K562 (cell line): Measurements from ENCODE around the gene BMF. TPM values are rescaled to one million over a fixed set of nuclear protein-coding genes. Genes with fewer than 3 reads are reported as not detected.
A peak's percentile ranks its signal among the peaks of the same experiment; 100 is the strongest.

Experiments
- ATF4 ChIP-seq: fragments of 450-650 bp; formaldehyde crosslinking; IDR thresholded peaks from 2 replicates; pipeline ENCODE4 v1.4.0; 2022; ENCODE audit warnings: mild to moderate bottlenecking, moderate library complexity
- CEBPB ChIP-seq: fragments of 450-650 bp; IDR thresholded peaks from 2 replicates; pipeline ENCODE4 v1.6.1; 2016; ENCODE audit warnings: missing genetic modification characterization, missing compliant biosample characterization
- EGR1 ChIP-seq: fragments of 450-650 bp; conservative IDR thresholded peaks from 2 replicates; pipeline ENCODE4 v1.6.1; 2017; ENCODE audit warnings: mild to moderate bottlenecking
- JUNB ChIP-seq: fragments of 450-650 bp; formaldehyde crosslinking; conservative IDR thresholded peaks from 2 replicates; pipeline ENCODE4 v1.4.0; 2020; ENCODE audit warnings: mild to moderate bottlenecking
- PHF21A ChIP-seq: fragments of 450-650 bp; IDR thresholded peaks from 2 replicates; pipeline ENCODE4 v1.6.1; 2017; ENCODE audit warnings: low read depth, borderline replicate concordance
- SAFB2 ChIP-seq: fragments of 200-400 bp; formaldehyde crosslinking; IDR thresholded peaks from 2 replicates; pipeline ENCODE4 v1.6.1; 2018; ENCODE audit warnings: borderline replicate concordance, low read length, low read depth, moderate library complexity; ENCODE audit not compliant: severe bottlenecking
- SMAD3 ChIP-seq: fragments of 450-650 bp; formaldehyde crosslinking; conservative IDR thresholded peaks from 2 replicates; pipeline ENCODE4 v1.4.0; 2020; ENCODE audit warnings: mild to moderate bottlenecking
- SMARCB1 ChIP-seq: IDR thresholded peaks from 2 replicates; pipeline ENCODE4 v1.6.1; 2011; ENCODE audit warnings: improper control_type of control experiment, low read depth; ENCODE audit not compliant: insufficient read length
- TBL1XR1 ChIP-seq, 2 experiments: IDR thresholded peaks; 2 replicates each; pipeline ENCODE4 v1.6.1; 2012; ENCODE audit warnings: improper control_type of control experiment in 2 of 2, low read length in 2 of 2, mild to moderate bottlenecking in 1 of 2
- TRIM25 ChIP-seq: fragments of 450-650 bp; IDR thresholded peaks from 2 replicates; pipeline ENCODE4 v1.7.0; 2016; ENCODE audit warnings: borderline replicate concordance
- ZBTB1 ChIP-seq: sonication (generic); formaldehyde crosslinking; IDR thresholded peaks from 2 replicates; pipeline ENCODE4 v1.8.1; 2023; ENCODE audit warnings: missing genetic modification reagents, low read depth, mild to moderate bottlenecking, borderline replicate concordance
- ZNF197 ChIP-seq: fragments of 200-800 bp; sonication (Bioruptor generic); IDR thresholded peaks from 2 replicates; pipeline ENCODE4 v1.6.1; 2016; ENCODE audit warnings: low read depth, missing genetic modification characterization, missing compliant biosample characterization
- ZNF408 ChIP-seq: fragments of 250-450 bp; sonication (Bioruptor Pico); IDR thresholded peaks from 2 replicates; pipeline ENCODE4 v1.4.0; 2020; ENCODE audit warnings: low read depth, mild to moderate bottlenecking, moderate library complexity
- polyA plus RNA-seq, 8 experiments: library from polyadenylated mRNA; depleted of rRNA in 4 of 8; stranded (reverse) in 5 of 8; unstranded in 3 of 8; fragments of >200 nt; fragmentation: Nextera tagmentation in 2 of 8; fragmentation: Illumina TruSeq in 1 of 8; extraction: Ambion mirVana in 2 of 8; extraction: Trizol in 1 of 8; gene quantifications; 2 replicates each; pipeline versions ENCODE4 v1.2.1 to v1.2.3, GENCODE V29; 2011 to 2014; ENCODE audit warnings: inconsistent platforms in 1 of 8, missing spikeins in 1 of 8
- total RNA-seq, 7 experiments: library from RNA; depleted of rRNA in 6 of 7; stranded (reverse); fragments of >200 nt in 6 of 7; fragmentation: Illumina TruSeq in 2 of 7; extraction: Trizol in 2 of 7; gene quantifications; 2 replicates each; pipeline versions ENCODE4 v1.2.1 to v1.2.3, GENCODE V29; 2011 to 2021; ENCODE audit warnings: low replicate concordance in 1 of 7
- TF ChIP-seq, protein P1 (sequence below): fragments of 450-650 bp; IDR thresholded peaks from 2 replicates; pipeline ENCODE4 v1.6.1; 2016
- TF ChIP-seq, protein P2 (sequence below), 2 experiments: fragments of 450-650 bp; formaldehyde crosslinking in 1 of 2; IDR thresholded peaks; 2 replicates each; pipeline versions ENCODE4 v1.4.0 to v1.6.1; 2014 to 2020; ENCODE audit warnings: mild to moderate bottlenecking in 2 of 2, borderline replicate concordance in 1 of 2, low read depth in 1 of 2

BMF gene
- total and polyA plus RNA-seq, 9 of the 15 experiments (the other 6 are each of a cell fraction or from before 2014, with no cell fraction given): 0.25 to 0.91 (median 0.59) TPM; not detected in 2

GRCh38 chr15:40098489-40099261 is 10.0 kb downstream of the BMF start (continued):
- TF ChIP-seq SMARCB1 (no peak), ZNF197 (CRISPR knock-in tag) (no peak), TRIM25 (no peak), EGR1 (no peak), SAFB2 (no peak), TBL1XR1 (IDR thresholded peaks at IDR 0.05; ENCODE audit: low read length in 2 of 2) (peak in 1 of 2 experiments; percentile 87; a peak in 2 of 4 replicates), JUNB (peak; percentile 56; the same call in 1 of the 2 replicates), ATF4 (CRISPR knock-in tag) (0 out of 2 replicates have a peak, but pooled peaks have one; percentile 12), CEBPB (tag) (no peak), SMAD3 (CRISPR knock-in tag) (no peak), PHF21A (no peak), ZBTB1 (CRISPR knock-in tag) (no peak), ZNF408 (CRISPR knock-in tag) (no peak)
- TF ChIP-seq, protein P1, sequence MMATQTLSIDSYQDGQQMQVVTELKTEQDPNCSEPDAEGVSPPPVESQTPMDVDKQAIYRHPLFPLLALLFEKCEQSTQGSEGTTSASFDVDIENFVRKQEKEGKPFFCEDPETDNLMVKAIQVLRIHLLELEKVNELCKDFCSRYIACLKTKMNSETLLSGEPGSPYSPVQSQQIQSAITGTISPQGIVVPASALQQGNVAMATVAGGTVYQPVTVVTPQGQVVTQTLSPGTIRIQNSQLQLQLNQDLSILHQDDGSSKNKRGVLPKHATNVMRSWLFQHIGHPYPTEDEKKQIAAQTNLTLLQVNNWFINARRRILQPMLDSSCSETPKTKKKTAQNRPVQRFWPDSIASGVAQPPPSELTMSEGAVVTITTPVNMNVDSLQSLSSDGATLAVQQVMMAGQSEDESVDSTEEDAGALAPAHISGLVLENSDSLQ: no peak
- TF ChIP-seq, protein P2, sequence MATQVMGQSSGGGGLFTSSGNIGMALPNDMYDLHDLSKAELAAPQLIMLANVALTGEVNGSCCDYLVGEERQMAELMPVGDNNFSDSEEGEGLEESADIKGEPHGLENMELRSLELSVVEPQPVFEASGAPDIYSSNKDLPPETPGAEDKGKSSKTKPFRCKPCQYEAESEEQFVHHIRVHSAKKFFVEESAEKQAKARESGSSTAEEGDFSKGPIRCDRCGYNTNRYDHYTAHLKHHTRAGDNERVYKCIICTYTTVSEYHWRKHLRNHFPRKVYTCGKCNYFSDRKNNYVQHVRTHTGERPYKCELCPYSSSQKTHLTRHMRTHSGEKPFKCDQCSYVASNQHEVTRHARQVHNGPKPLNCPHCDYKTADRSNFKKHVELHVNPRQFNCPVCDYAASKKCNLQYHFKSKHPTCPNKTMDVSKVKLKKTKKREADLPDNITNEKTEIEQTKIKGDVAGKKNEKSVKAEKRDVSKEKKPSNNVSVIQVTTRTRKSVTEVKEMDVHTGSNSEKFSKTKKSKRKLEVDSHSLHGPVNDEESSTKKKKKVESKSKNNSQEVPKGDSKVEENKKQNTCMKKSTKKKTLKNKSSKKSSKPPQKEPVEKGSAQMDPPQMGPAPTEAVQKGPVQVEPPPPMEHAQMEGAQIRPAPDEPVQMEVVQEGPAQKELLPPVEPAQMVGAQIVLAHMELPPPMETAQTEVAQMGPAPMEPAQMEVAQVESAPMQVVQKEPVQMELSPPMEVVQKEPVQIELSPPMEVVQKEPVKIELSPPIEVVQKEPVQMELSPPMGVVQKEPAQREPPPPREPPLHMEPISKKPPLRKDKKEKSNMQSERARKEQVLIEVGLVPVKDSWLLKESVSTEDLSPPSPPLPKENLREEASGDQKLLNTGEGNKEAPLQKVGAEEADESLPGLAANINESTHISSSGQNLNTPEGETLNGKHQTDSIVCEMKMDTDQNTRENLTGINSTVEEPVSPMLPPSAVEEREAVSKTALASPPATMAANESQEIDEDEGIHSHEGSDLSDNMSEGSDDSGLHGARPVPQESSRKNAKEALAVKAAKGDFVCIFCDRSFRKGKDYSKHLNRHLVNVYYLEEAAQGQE (IDR thresholded peaks at IDR 0.05; ENCODE audit: borderline replicate concordance): no peak
- TF ChIP-seq, protein P2 (CRISPR knock-in tag; IDR thresholded peaks at IDR 0.05; ENCODE audit: low read depth): no peak
